ENCODE measurements around the gene HIPK1. TPM values are rescaled to one million over a fixed set of nuclear protein-coding genes. Genes with fewer than 3 reads are reported as not detected.

HIPK1 gene
- total and polyA plus RNA-seq, 10 donors = 7.1 to 92.3 (median 75.5) TPM

GRCh38 chr1:114022877-114023276 is 93.8 kb downstream of the HIPK1 start:
- no peaks in the 10 kb centered on the region for H3K36me3 ChIP-seq
- 94 to 97% (median 95%) methylated on average over 2 of the region's 2 CpGs for WGBS, 5 donors
- TF ChIP-seq CTCF (IDR thresholded peaks at IDR 0.05 in 8 of 11, conservative IDR thresholded peaks at IDR 0.05 in 3 of 11) (no peak), POLR2A (IDR thresholded peaks at IDR 0.05) (no peak), POLR2AphosphoS5 (IDR thresholded peaks at IDR 0.05) (no peak)
- peaks cover 0 to 13% (median 0%) of the 10 kb centered on the region in 8 donors for H3K9me3 ChIP-seq
- H3K27ac ChIP-seq = no peak overlapping the region
- DNase-seq = no peak
- H3K4me3 ChIP-seq = no peak overlapping the region
- intact Hi-C loops (cut with DNase I; ENCODE audit: low total_unique reads) = no loop called here
- H3K4me1 ChIP-seq = no peaks in the 10 kb centered on the region
- H3K27me3 ChIP-seq (replicated peaks in 1 of 7) = no peaks in the 10 kb centered on the region

GRCh38 chr1:114023377-114023776 is 94.3 kb downstream of the HIPK1 start:
- Histone ChIP-seq H3K4me1 (no peaks in the 10 kb centered on the region), H3K36me3 (no peaks in the 10 kb centered on the region), H3K4me3 (no peak overlapping the region), H3K27me3 (replicated peaks in 1 of 7) (no peaks in the 10 kb centered on the region), H3K27ac (no peak overlapping the region), H3K9me3 (peaks cover 0 to 13% (median 0%) of the 10 kb centered on the region in 8 donors)
- intact Hi-C loops (cut with DNase I; ENCODE audit: low total_unique reads) = no loop called here
- TF ChIP-seq POLR2AphosphoS5 (IDR thresholded peaks at IDR 0.05) (no peak), CTCF (IDR thresholded peaks at IDR 0.05 in 8 of 11, conservative IDR thresholded peaks at IDR 0.05 in 3 of 11) (no peak), POLR2A (IDR thresholded peaks at IDR 0.05) (no peak)
- WGBS, 5 donors = 80 to 94% (median 90%) methylated on average over 6 of the region's 6 CpGs
- no peak for DNase-seq

GRCh38 chr1:114024049-114024448 is 94.9 kb downstream of the HIPK1 start:
- Histone ChIP-seq H3K9me3 (peaks cover 0 to 13% (median 0%) of the 10 kb centered on the region in 8 donors), H3K27me3 (replicated peaks in 1 of 7) (no peaks in the 10 kb centered on the region), H3K4me3 (no peak overlapping the region), H3K4me1 (no peaks in the 10 kb centered on the region), H3K36me3 (no peaks in the 10 kb centered on the region), H3K27ac (no peak overlapping the region)
- no peak for TF ChIP-seq CTCF (IDR thresholded peaks at IDR 0.05 in 8 of 11, conservative IDR thresholded peaks at IDR 0.05 in 3 of 11)
- TF ChIP-seq POLR2A (IDR thresholded peaks at IDR 0.05) = no peak
- TF ChIP-seq POLR2AphosphoS5 (IDR thresholded peaks at IDR 0.05) = no peak
- no peak for DNase-seq
- intact Hi-C loops (cut with DNase I; ENCODE audit: low total_unique reads) = no loop called here
- WGBS, 5 donors = 86 to 96% (median 94%) methylated on average over 6 of the region's 6 CpGs

GRCh38 chr1:114025609-114026401 is 96.7 kb downstream of the HIPK1 start:
- TF ChIP-seq POLR2A (IDR thresholded peaks at IDR 0.05) = no peak
- no peak for TF ChIP-seq POLR2AphosphoS5 (IDR thresholded peaks at IDR 0.05)
- no peak for TF ChIP-seq CTCF (IDR thresholded peaks at IDR 0.05 in 8 of 11, conservative IDR thresholded peaks at IDR 0.05 in 3 of 11)
- Histone ChIP-seq H3K9me3 (no peaks in the 10 kb centered on the region), H3K4me3 (no peak overlapping the region), H3K36me3 (no peaks in the 10 kb centered on the region), H3K27me3 (replicated peaks in 1 of 7) (no peaks in the 10 kb centered on the region), H3K4me1 (no peaks in the 10 kb centered on the region), H3K27ac (no peak overlapping the region)
- intact Hi-C loops (cut with DNase I; ENCODE audit: low total_unique reads) = no loop called here
- no peak for DNase-seq
- 92 to 97% (median 95%) methylated on average over 5 of the region's 5 CpGs for WGBS, 5 donors

Data from spleen (tissue), 11 donors.